Upper lobe of left lung (tissue), 6 donors: ENCODE measurements around the gene OR8B2. TPM values are rescaled to one million over a fixed set of nuclear protein-coding genes. Genes with fewer than 3 reads are reported as not detected.
"Not testable (repeated sequence)": the region's sequence is repeated elsewhere in the genome, so short reads cannot be mapped to it uniquely, and the experiment has no call there.

Source experiments
- ATAC-seq, 2 donors: fragments of 200-7000 bp; cut with Tn5 transposase; one replicate each; pipeline ENCODE4 v1.9.1; 2022; ENCODE audit warnings: mild to moderate bottlenecking in 2 of 2, moderate library complexity in 2 of 2; ENCODE audit not compliant: low FRiP score in 2 of 2
- DNase-seq, 2 donors: peaks; one replicate each; pipeline ENCODE4 v3.0.0-alpha.2; 2019 to 2020
- H3K27ac ChIP-seq, 4 donors: fragments of 200-600 bp; sonication (generic); one replicate each; pipeline ENCODE4 v1.5.1; 2016 to 2019
- H3K27me3 ChIP-seq, 4 donors: fragments of 200-600 bp; sonication (generic); one replicate each; pipeline ENCODE4 v1.5.1; 2017 to 2019
- H3K36me3 ChIP-seq, 4 donors: fragments of 200-600 bp; sonication (generic); one replicate each; pipeline ENCODE4 v1.5.1; 2016 to 2019
- H3K4me1 ChIP-seq, 4 donors: fragments of 200-600 bp; sonication (generic); one replicate each; pipeline ENCODE4 v1.5.1; 2018 to 2019
- H3K4me3 ChIP-seq, 4 donors: fragments of 200-600 bp; sonication (generic); one replicate each; pipeline ENCODE4 v1.5.1; 2017 to 2019; ENCODE audit warnings: mild to moderate bottlenecking in 2 of 4, moderate library complexity in 1 of 4
- H3K9me3 ChIP-seq, 4 donors: fragments of 200-600 bp; sonication (generic); one replicate each; pipeline ENCODE4 v1.5.1; 2018 to 2019
- CTCF ChIP-seq, 6 experiments: fragments of 450-650 bp in 4 of 6; fragments of 200-600 bp in 2 of 6; sonication (generic) in 2 of 6; IDR thresholded peaks; one replicate each; pipeline ENCODE4 v1.5.1; 2016 to 2019; ENCODE audit warnings: antibody characterized with exemption in 6 of 6
- EP300 ChIP-seq, 4 donors: sonication (generic); formaldehyde crosslinking; IDR thresholded peaks; one replicate each; pipeline ENCODE4 v1.5.1; 2017; ENCODE audit warnings: antibody characterized with exemption in 4 of 4, control low read depth in 2 of 4
- POLR2A ChIP-seq, 4 donors: fragments of 450-650 bp; IDR thresholded peaks; one replicate each; pipeline ENCODE4 v1.5.1; 2016 to 2017; ENCODE audit warnings: antibody characterized with exemption in 4 of 4, mild to moderate bottlenecking in 2 of 4
- POLR2AphosphoS5 ChIP-seq, 2 donors: sonication (generic); formaldehyde crosslinking; IDR thresholded peaks; one replicate each; pipeline ENCODE4 v1.5.1; 2017; ENCODE audit warnings: antibody characterized with exemption in 2 of 2
- WGBS, 2 donors: methylation state at CpG; one replicate each; pipeline ENCODE4 v1.1.5; 2017 to 2018; 5-methylcytosine and 5-hydroxymethylcytosine counted together
- total RNA-seq, 6 donors: library from RNA; depleted of rRNA in 4 of 6; stranded (reverse); fragments of >200 nt in 4 of 6; gene quantifications; one replicate each; pipeline versions ENCODE4 v1.1.0 to v1.2.1, GENCODE V29; 2016 to 2021
- donor health status: DM: no; HTN: no; CAD: no; lungs with moderate emphysema.
- donor health status: DM: no; HTN: yes; CAD: no; lungs with severe emphysema.

The OR8B2 gene
- total RNA-seq, 6 donors from 2014 or later = not detected

GRCh38 chr11:124394408-124394807, 10.1 kb upstream of the OR8B2 start:
- no peak for TF ChIP-seq POLR2A (IDR thresholded peaks at IDR 0.05)
- no peak for TF ChIP-seq CTCF (IDR thresholded peaks at IDR 0.05)
- TF ChIP-seq POLR2AphosphoS5 (IDR thresholded peaks at IDR 0.05) = no peak
- no peak for TF ChIP-seq EP300 (IDR thresholded peaks at IDR 0.05)
- Histone ChIP-seq H3K36me3 (no peaks in the 10 kb centered on the region), H3K4me3 (no peak overlapping the region), H3K27me3 (no peaks in the 10 kb centered on the region), H3K4me1 (no peaks in the 10 kb centered on the region), H3K27ac (no peak overlapping the region), H3K9me3 (no peaks in the 10 kb centered on the region)
- 81 to 87% methylated on average over 3 of the region's 3 CpGs for WGBS, 2 donors
- ATAC-seq (no peak), DNase-seq (no peak)

- H3K4me3 ChIP-seq, DNase-seq, H3K27me3 ChIP-seq, ATAC-seq, H3K36me3 ChIP-seq, H3K9me3 ChIP-seq, H3K4me1 ChIP-seq, H3K27ac ChIP-seq: not testable (repeated sequence)
- WGBS, 2 donors = 83 to 93% methylated on average over 4 of the region's 6 CpGs
These were observed 1.4 kb downstream of the OR8B2 start for GRCh38 chr11:124382857-124383256.

- no peak overlapping the region for H3K27ac ChIP-seq
- WGBS, 2 donors = 97 to 100% methylated on average over 2 of the region's 2 CpGs
- H3K36me3 ChIP-seq = no peaks in the 10 kb centered on the region
- DNase-seq (no peak), ATAC-seq (no peak)
- H3K9me3 ChIP-seq = no peaks in the 10 kb centered on the region
- TF ChIP-seq CTCF (IDR thresholded peaks at IDR 0.05) = no peak
- TF ChIP-seq EP300 (IDR thresholded peaks at IDR 0.05) = no peak
- TF ChIP-seq POLR2A (IDR thresholded peaks at IDR 0.05) = no peak
- TF ChIP-seq POLR2AphosphoS5 (IDR thresholded peaks at IDR 0.05) = no peak
- no peak overlapping the region for H3K4me3 ChIP-seq
- H3K27me3 ChIP-seq = no peaks in the 10 kb centered on the region
- no peaks in the 10 kb centered on the region for H3K4me1 ChIP-seq
These were observed 3.7 kb downstream of the OR8B2 start for GRCh38 chr11:124380585-124380984.

GRCh38 chr11:124376280-124376679, 8.0 kb downstream of the OR8B2 start:
- no peak for DNase-seq
- Histone ChIP-seq H3K9me3 (no peaks in the 10 kb centered on the region), H3K27ac (no peak overlapping the region), H3K36me3 (no peaks in the 10 kb centered on the region), H3K4me3 (no peak overlapping the region), H3K27me3 (no peaks in the 10 kb centered on the region), H3K4me1 (no peaks in the 10 kb centered on the region)
- no peak for TF ChIP-seq EP300 (IDR thresholded peaks at IDR 0.05)
- no peak for TF ChIP-seq CTCF (IDR thresholded peaks at IDR 0.05)
- no peak for TF ChIP-seq POLR2A (IDR thresholded peaks at IDR 0.05)
- TF ChIP-seq POLR2AphosphoS5 (IDR thresholded peaks at IDR 0.05) = no peak
- ATAC-seq = no peak
- WGBS, 2 donors = 71 to 75% methylated on average over 3 of the region's 3 CpGs

- H3K9me3 ChIP-seq = no peaks in the 10 kb centered on the region
- no peaks in the 10 kb centered on the region for H3K27me3 ChIP-seq
- no peak for TF ChIP-seq EP300 (IDR thresholded peaks at IDR 0.05)
- TF ChIP-seq POLR2AphosphoS5 (IDR thresholded peaks at IDR 0.05) = no peak
- TF ChIP-seq CTCF (IDR thresholded peaks at IDR 0.05) = no peak
- no peak for TF ChIP-seq POLR2A (IDR thresholded peaks at IDR 0.05)
- 25 to 29% methylated on average over 2 of the region's 2 CpGs for WGBS, 2 donors
- no peak overlapping the region for H3K4me3 ChIP-seq
- DNase-seq (no peak), ATAC-seq (no peak)
- H3K36me3 ChIP-seq = no peaks in the 10 kb centered on the region
- H3K27ac ChIP-seq = no peak overlapping the region
- H3K4me1 ChIP-seq = no peaks in the 10 kb centered on the region
These were observed 24.7 kb downstream of the OR8B2 start for GRCh38 chr11:124359566-124359965.
